Naive thymus-derived CD4-positive, alpha-beta T cell (primary cell): ENCODE results near the gene PLAAT4. TPM values are rescaled to one million over a fixed set of nuclear protein-coding genes. Genes with fewer than 3 reads are reported as not detected.
A peak's percentile ranks its signal among the peaks of the same experiment; 100 is the strongest.

ENCODE experiments used
- ATAC-seq: fragments of 150-1000 bp; cut with Tn5 transposase; 2 replicates; pipeline ENCODE4 v1.10.0; 2021; ENCODE audit warnings: mild to moderate bottlenecking, moderate library complexity
- CTCF ChIA-PET: fragments of 350-600 bp; sonication (Branson Sonifier 250); formaldehyde crosslinking; loops from one replicate; lab custom pipeline; 2021; ENCODE audit warnings: antibody characterized with exemption; lab: Charles Lee
- POLR2A ChIA-PET: fragments of 350-600 bp; sonication (Branson Sonifier 250); formaldehyde crosslinking; loops from one replicate; lab custom pipeline; 2021; ENCODE audit warnings: antibody characterized with exemption, inconsistent platforms; lab: Charles Lee
- DNase-seq, 9 donors: peaks; one replicate each; pipeline versions ENCODE4 v3.0.0 to v3.0.0-alpha.2; 2020 to 2022; ENCODE audit warnings: mixed read lengths in 1 of 9
- H3K27ac ChIP-seq: one replicate; pipeline ENCODE4 v1.7.0; 2013; ENCODE audit warnings: mild to moderate bottlenecking, low read depth, low read length, moderate library complexity
- H3K27me3 ChIP-seq, 2 donors: one replicate each; pipeline ENCODE4 v1.7.0; 2013; ENCODE audit warnings: low read length in 2 of 2, mild to moderate bottlenecking in 2 of 2, moderate library complexity in 2 of 2; ENCODE audit not compliant: control insufficient read depth in 2 of 2, insufficient read depth in 2 of 2
- H3K36me3 ChIP-seq, 3 experiments: 1 replicate in 2 of 3; 2 replicates in 1 of 3; pipeline ENCODE4 v1.7.0; 2013; ENCODE audit warnings: low read length in 3 of 3, mild to moderate bottlenecking in 3 of 3, moderate library complexity in 1 of 3; ENCODE audit not compliant: insufficient read depth in 3 of 3, control insufficient read depth in 2 of 3
- H3K4me1 ChIP-seq, 2 donors: one replicate each; pipeline ENCODE4 v1.7.0; 2013; ENCODE audit warnings: low read length in 2 of 2, mild to moderate bottlenecking in 2 of 2, moderate library complexity in 1 of 2; ENCODE audit not compliant: control insufficient read depth in 2 of 2, insufficient read depth in 2 of 2
- H3K4me3 ChIP-seq: 2 replicates; pipeline ENCODE4 v1.7.0; 2013; ENCODE audit warnings: mild to moderate bottlenecking, low read length
- H3K9me3 ChIP-seq, 3 experiments: 1 replicate in 2 of 3; 2 replicates in 1 of 3; pipeline ENCODE4 v1.7.0; 2013; ENCODE audit warnings: low read length in 3 of 3; ENCODE audit not compliant: control insufficient read depth in 2 of 3
- H3K27ac Mint-ChIP-seq, 9 donors: one replicate each; pipeline ENCODE4 v1.8.0; 2020 to 2022; ENCODE audit warnings: mixed read lengths in 9 of 9, mild to moderate bottlenecking in 8 of 9, moderate library complexity in 5 of 9, inconsistent platforms in 2 of 9
- H3K27me3 Mint-ChIP-seq, 5 donors: one replicate each; pipeline ENCODE4 v1.8.0; 2021 to 2022; ENCODE audit warnings: mixed read lengths in 5 of 5, mild to moderate bottlenecking in 1 of 5
- H3K36me3 Mint-ChIP-seq, 5 donors: one replicate each; pipeline ENCODE4 v1.8.0; 2020 to 2022; ENCODE audit warnings: mixed read lengths in 5 of 5, mild to moderate bottlenecking in 3 of 5, inconsistent platforms in 1 of 5
- H3K4me1 Mint-ChIP-seq, 7 donors: one replicate each; pipeline ENCODE4 v1.8.0; 2020 to 2022; ENCODE audit warnings: mixed read lengths in 7 of 7, mild to moderate bottlenecking in 3 of 7, inconsistent platforms in 1 of 7
- H3K4me3 Mint-ChIP-seq, 10 donors: one replicate each; pipeline ENCODE4 v1.8.0; 2020 to 2022; ENCODE audit warnings: mild to moderate bottlenecking in 10 of 10, mixed read lengths in 10 of 10, moderate library complexity in 6 of 10, inconsistent platforms in 2 of 10
- H3K9me3 Mint-ChIP-seq, 11 donors: one replicate each; pipeline ENCODE4 v1.8.0; 2020 to 2022; ENCODE audit warnings: mixed read lengths in 11 of 11, mild to moderate bottlenecking in 4 of 11, inconsistent platforms in 1 of 11, moderate library complexity in 1 of 11
- intact Hi-C, 2 donors: fragments of 100-400 bp; cut with micrococcal nuclease; formaldehyde crosslinking; loops; one replicate each; pipeline ENCODE4 v1.15.1; 2023
- polyA plus RNA-seq, 2 donors: library from polyadenylated mRNA; unstranded; fragments of 300-500 nt; fragmentation: Illumina TruSeq; gene quantifications; one replicate each; pipeline ENCODE4 v1.2.3, GENCODE V29; 2021
- total RNA-seq, 6 experiments: library from RNA in 5 of 6; stranded (reverse) in 5 of 6; gene quantifications; 1 replicate in 5 of 6; 2 replicates in 1 of 6; pipeline ENCODE4 v1.2.3 and lab custom pipeline; 2021 to 2026

PLAAT4 gene, protein sequence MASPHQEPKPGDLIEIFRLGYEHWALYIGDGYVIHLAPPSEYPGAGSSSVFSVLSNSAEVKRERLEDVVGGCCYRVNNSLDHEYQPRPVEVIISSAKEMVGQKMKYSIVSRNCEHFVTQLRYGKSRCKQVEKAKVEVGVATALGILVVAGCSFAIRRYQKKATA
- total RNA-seq (100 to 1,000 TPM in 4 of 5 experiments, 10 to 100 TPM in 1; 96.2 to 170 (median 122) TPM), polyA plus RNA-seq (100 to 1,000 TPM; 430 to 468 TPM), total RNA-seq (lab: John Stamatoyannopoulos, UW) (69.2 reads per million, percentile 78 among the genes with 10 or more reads in this experiment)

DNA sequence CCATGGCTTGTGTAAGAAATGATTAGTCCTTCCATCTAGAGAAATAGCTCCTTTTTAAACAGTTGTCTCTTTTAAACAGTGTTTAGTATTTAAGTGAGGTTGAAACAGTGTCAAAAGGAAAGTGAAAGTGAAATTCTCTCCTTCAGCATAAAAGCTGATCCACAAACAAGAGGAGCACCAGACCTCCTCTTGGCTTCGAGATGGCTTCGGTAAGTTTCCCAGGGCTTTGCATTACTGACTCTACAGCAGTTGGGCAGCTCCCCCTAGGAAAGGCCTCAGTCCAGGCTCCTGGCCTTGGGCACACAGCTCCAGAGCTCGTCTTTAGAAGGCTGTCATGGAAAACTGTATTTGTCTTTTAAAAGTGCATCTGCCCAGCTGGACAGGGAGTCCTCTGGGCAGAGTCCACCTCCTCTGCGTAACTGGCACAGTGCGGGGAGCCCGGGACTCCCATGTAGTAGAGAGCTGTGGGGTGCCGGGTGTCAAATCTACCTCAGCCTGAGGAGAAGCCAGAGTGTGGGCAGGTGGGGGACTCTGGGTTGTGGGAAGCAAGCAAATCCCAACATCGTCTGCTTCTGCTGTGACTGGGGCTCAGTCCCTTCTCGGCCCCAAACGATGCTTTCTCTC lies at the start of gene PLAAT4:
Gene PLAAT4, plus strand, starts transcription at position 140 of the 624 bp plus-strand sequence. Its CDS starts 61 bp downstream, at position 201.
- ATAC-seq (peak; percentile 74), DNase-seq (peak in 8 of 9 donors; percentile 30 to 64 (median 56))
- peaks cover 55 to 96% (median 87%) of the 10 kb centered on the region in 7 donors for H3K4me1 Mint-ChIP-seq
- intact Hi-C loops: loop anchor here (1.0 to 5.0 kb wide), 6 partner anchors 16 to 146 kb away; partner anchors contain the start of gene RTN3 (in 2 of the 2)
- H3K36me3 ChIP-seq: peaks cover 0 to 4% (median 0%) of the 10 kb centered on the region in 3 experiments
- peak within 1 kb of the TSS; percentile 90 for H3K4me3 ChIP-seq
- no peaks in the 10 kb centered on the region for H3K27me3 ChIP-seq
- ChIA-PET POLR2A (interaction anchor here (0.6 to 10.4 kb wide), 19 partner anchors 8 to 945 kb away, joined by 3 to 172 read pairs (median 4); partner anchors contain the start of genes FERMT3, PLAAT2 and PLAAT5), CTCF (interaction anchor here (0.9 to 2.9 kb wide), 6 partner anchors 16 to 58 kb away, joined by 3 to 25 read pairs (median 8); no protein-coding TSS in a partner anchor)
- peak within 1 kb of the TSS; percentile 82 for H3K27ac ChIP-seq
- H3K4me1 ChIP-seq: peaks cover 79% of the 10 kb centered on the region in 2 donors
- H3K4me3 Mint-ChIP-seq: peak within 1 kb of the TSS; percentile 87 to 99 (median 96)
- peak within 1 kb of the TSS; percentile 91 to 97 (median 96) for H3K27ac Mint-ChIP-seq
- peaks cover 0 to 20% (median 4%) of the 10 kb centered on the region in 5 donors for H3K36me3 Mint-ChIP-seq
- H3K27me3 Mint-ChIP-seq: no peaks in the 10 kb centered on the region
- no peaks in the 10 kb centered on the region for H3K9me3 ChIP-seq
- H3K9me3 Mint-ChIP-seq: no peaks in the 10 kb centered on the region

DNA sequence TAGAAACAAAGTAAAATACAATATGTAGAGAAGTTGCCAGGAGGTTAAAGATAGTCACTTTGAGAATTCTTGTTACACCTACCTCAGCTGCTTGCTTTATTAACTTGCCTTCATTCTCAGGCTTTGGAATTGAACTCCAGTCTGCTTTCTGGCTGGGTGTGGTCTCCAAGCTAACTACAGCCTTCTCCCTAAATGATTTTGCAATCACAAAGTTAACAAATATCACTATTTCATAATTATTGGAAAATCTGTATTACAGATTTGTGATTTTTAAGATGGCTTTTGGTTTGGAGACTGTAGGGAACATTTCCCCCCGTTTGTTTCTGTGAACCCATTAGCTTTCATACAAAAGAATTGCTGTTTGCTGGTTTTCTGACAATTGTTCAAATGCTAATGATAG lies 47.8 kb upstream of the PLAAT4 start:
- H3K27ac Mint-ChIP-seq: no peak overlapping the region
- peaks cover 2 to 13% (median 3%) of the 10 kb centered on the region in 5 donors for H3K36me3 Mint-ChIP-seq
- peaks cover 8 to 19% (median 13%) of the 10 kb centered on the region in 7 donors for H3K4me1 Mint-ChIP-seq
- Histone ChIP-seq H3K27me3 (no peaks in the 10 kb centered on the region), H3K27ac (no peak overlapping the region), H3K9me3 (no peaks in the 10 kb centered on the region), H3K4me3 (no peak overlapping the region), H3K36me3 (no peaks in the 10 kb centered on the region), H3K4me1 (no peaks in the 10 kb centered on the region)
- POLR2A ChIA-PET: interaction anchor here (1.3 kb wide), 1 partner anchor 63 kb away, joined by 5 read pairs; no protein-coding TSS in a partner anchor
- no peak overlapping the region for H3K4me3 Mint-ChIP-seq
- peaks cover 12 to 83% (median 20%) of the 10 kb centered on the region in 5 donors for H3K27me3 Mint-ChIP-seq
- DNase-seq (no peak), ATAC-seq (no peak)
- CTCF ChIA-PET: interaction anchor here (0.6 to 1.3 kb wide), 4 partner anchors 9 to 147 kb away, joined by 3 read pairs; no protein-coding TSS in a partner anchor
- intact Hi-C loops: no loop called here
- peaks cover 6 to 32% (median 18%) of the 10 kb centered on the region in 11 donors for H3K9me3 Mint-ChIP-seq

DNA sequence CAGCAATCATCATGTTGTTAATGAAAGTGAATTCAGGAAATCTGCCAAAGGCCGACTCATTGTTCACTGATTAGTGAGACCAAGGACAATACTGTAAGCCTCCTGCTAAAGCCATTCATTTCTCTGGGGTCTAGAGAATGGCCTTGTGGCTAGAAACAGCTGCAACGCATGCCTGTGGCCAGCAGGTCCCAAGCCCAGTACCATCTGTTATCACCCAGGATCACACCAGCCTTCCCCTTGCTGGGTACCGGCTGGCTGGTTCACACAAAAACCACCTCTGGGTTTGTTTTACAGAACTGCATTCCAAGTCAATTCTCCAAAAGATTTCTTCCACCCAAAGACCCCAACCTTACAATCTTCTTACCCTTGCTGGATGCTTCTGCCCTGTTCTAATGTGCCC lies 46.7 kb upstream of the PLAAT4 start:
- Mint-ChIP-seq H3K9me3 (peaks cover under 1 to 22% (median 12%) of the 10 kb centered on the region in 11 donors), H3K36me3 (peaks cover 0 to 8% (median 3%) of the 10 kb centered on the region in 5 donors)
- H3K36me3 ChIP-seq: no peaks in the 10 kb centered on the region

DNA sequence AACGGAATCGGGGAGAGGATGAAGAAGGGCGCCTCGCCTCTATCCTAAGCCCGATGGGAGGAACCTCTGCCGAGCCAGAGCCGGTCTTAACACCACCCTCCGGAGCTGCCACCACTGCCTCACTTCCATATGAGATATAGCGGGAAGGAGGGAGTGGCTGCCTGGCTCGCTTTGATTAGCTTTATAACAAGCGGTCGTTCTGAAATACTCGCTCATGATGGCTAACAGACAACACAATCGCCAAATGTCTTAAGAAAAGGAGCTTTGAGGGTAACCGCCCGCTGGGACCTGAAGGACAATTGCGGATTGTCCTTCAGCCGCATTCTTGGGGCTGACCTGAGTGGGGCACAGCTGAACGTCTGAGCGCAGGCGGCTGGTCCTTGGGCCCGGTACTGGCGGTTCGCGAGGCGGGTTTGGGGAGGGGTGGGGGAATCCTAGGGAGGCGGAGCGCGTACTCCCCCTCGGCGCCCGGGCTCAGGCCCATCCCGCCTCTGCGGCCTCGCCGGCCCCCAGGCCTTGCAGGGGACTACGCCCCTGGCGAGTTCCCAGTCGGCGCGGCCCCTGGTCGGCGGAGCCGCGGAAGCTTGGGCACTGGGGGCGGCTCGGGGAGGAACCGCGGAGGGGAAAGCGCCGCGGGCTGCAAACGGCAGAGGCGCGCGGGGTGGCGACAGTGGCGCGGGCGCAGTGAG lies 45.9 kb upstream of the PLAAT4 start, which contains the start of gene PLAAT5:
Gene PLAAT5, minus strand, starts transcription at position 617 of the 689 bp plus-strand sequence. Its CDS starts 133 bp downstream, at position 484.
- DNase-seq (peak in 2 of 9 donors; percentile 8 to 15), ATAC-seq (peak; percentile 73)
- CTCF ChIA-PET: interaction anchor here (0.7 to 1.2 kb wide), 2 partner anchors 145 to 147 kb away, joined by 3 to 4 read pairs; no protein-coding TSS in a partner anchor
- Histone ChIP-seq H3K9me3 (no peaks in the 10 kb centered on the region), H3K27me3 (no peaks in the 10 kb centered on the region), H3K4me1 (no peaks in the 10 kb centered on the region), H3K27ac (no peak within 1 kb of the TSS), H3K36me3 (no peaks in the 10 kb centered on the region), H3K4me3 (peak within 1 kb of the TSS; percentile 41)
- Mint-ChIP-seq H3K4me3 (peak within 1 kb of the TSS; percentile 77 to 88 (median 84)), H3K27me3 (peaks cover 25 to 80% (median 25%) of the 10 kb centered on the region in 5 donors), H3K27ac (peak within 1 kb of the TSS in 1 of 9 donors; percentile 64), H3K9me3 (peaks cover 0 to 13% (median 5%) of the 10 kb centered on the region in 11 donors), H3K4me1 (peaks cover 8 to 19% (median 13%) of the 10 kb centered on the region in 7 donors), H3K36me3 (peaks cover 0 to 8% (median under 1%) of the 10 kb centered on the region in 5 donors)
- POLR2A ChIA-PET: interaction anchor here (4.3 kb wide), 1 partner anchor 46 kb away, joined by 19 read pairs; the partner anchor contains the start of gene PLAAT4
- intact Hi-C loops: no loop called here

More for the DNA sequence above, 46.7 kb upstream of the PLAAT4 start:
- ATAC-seq (no peak), DNase-seq (no peak)
- ChIA-PET CTCF (interaction anchor here (0.7 to 1.3 kb wide), 3 partner anchors 10 to 148 kb away, joined by 3 read pairs; no protein-coding TSS in a partner anchor), POLR2A (interaction anchor here (1.3 to 4.3 kb wide), 2 partner anchors 47 to 62 kb away, joined by 5 to 19 read pairs; partner anchors contain the start of gene PLAAT4)
- peaks cover 8 to 19% (median 13%) of the 10 kb centered on the region in 7 donors for H3K4me1 Mint-ChIP-seq
- H3K27me3 Mint-ChIP-seq: peaks cover 19 to 81% (median 27%) of the 10 kb centered on the region in 5 donors
- Histone ChIP-seq H3K27ac (no peak overlapping the region), H3K27me3 (no peaks in the 10 kb centered on the region), H3K4me3 (no peak overlapping the region), H3K4me1 (no peaks in the 10 kb centered on the region), H3K9me3 (no peaks in the 10 kb centered on the region)
- intact Hi-C loops: no loop called here
- no peak overlapping the region for H3K27ac Mint-ChIP-seq
- peak overlapping the region in 6 of 10 donors; percentile 27 to 81 (median 49) for H3K4me3 Mint-ChIP-seq

DNA sequence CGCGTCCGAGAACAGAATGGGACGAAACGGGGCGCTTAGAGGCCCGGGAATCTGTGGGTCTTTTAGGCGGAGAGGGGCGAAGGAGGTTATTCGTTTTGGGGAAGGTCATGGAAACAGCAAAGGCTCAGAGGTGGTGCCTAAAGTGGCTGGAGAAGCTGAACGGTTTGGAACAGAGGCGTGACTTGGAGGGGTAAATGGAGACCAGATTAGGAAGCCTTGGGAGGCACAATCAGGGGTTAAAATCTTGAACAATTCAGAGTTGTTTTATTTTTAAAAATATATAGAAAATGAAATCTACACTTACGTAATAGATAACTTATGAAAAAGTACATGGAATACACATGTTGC lies 45.4 kb upstream of the PLAAT4 start:
- DNase-seq (no peak), ATAC-seq (peak; percentile 6)
- Histone ChIP-seq H3K36me3 (no peaks in the 10 kb centered on the region), H3K4me3 (peak overlapping the region; percentile 41), H3K4me1 (no peaks in the 10 kb centered on the region), H3K27me3 (no peaks in the 10 kb centered on the region), H3K9me3 (no peaks in the 10 kb centered on the region), H3K27ac (no peak overlapping the region)
- Mint-ChIP-seq H3K4me1 (peaks cover 8 to 19% (median 13%) of the 10 kb centered on the region in 7 donors), H3K9me3 (peaks cover 0 to 8% (median 1%) of the 10 kb centered on the region in 11 donors), H3K27me3 (peaks cover 26 to 77% (median 28%) of the 10 kb centered on the region in 5 donors), H3K4me3 (peak overlapping the region; percentile 77 to 88 (median 84)), H3K27ac (peak overlapping the region in 1 of 9 donors; percentile 64), H3K36me3 (peaks cover 0 to 8% (median 0%) of the 10 kb centered on the region in 5 donors)
- ChIA-PET POLR2A (interaction anchor here (0.7 to 4.3 kb wide), 2 partner anchors 12 to 45 kb away, joined by 3 to 19 read pairs; partner anchors contain the start of gene PLAAT4), CTCF (interaction anchor here (0.7 to 1.2 kb wide), 2 partner anchors 29 to 144 kb away, joined by 3 to 4 read pairs; no protein-coding TSS in a partner anchor)
- intact Hi-C loops: no loop called here
